Vagina (tissue), 2 donors: Measurements from ENCODE around the gene CSPG4. TPM values are rescaled to one million over a fixed set of nuclear protein-coding genes. Genes with fewer than 3 reads are reported as not detected.

Experiments used
- DNase-seq, 2 donors: peaks; one replicate each; pipeline ENCODE4 v3.0.0-alpha.2; 2017; ENCODE audit errors: extremely low spot score in 2 of 2
- H3K27ac ChIP-seq: fragments of 200-600 bp; sonication (generic); one replicate; pipeline ENCODE4 v1.5.1; 2019
- H3K27me3 ChIP-seq: fragments of 200-600 bp; sonication (generic); one replicate; pipeline ENCODE4 v1.5.1; 2019
- H3K36me3 ChIP-seq, 2 donors: fragments of 200-600 bp; sonication (generic); one replicate each; pipeline ENCODE4 v1.5.1; 2017 to 2019
- H3K4me1 ChIP-seq: fragments of 200-600 bp; sonication (generic); one replicate; pipeline ENCODE4 v1.5.1; 2019
- H3K4me3 ChIP-seq, 2 donors: fragments of 200-600 bp; sonication (generic); 1 replicate in 1 of 2; 2 replicates in 1 of 2; pipeline ENCODE4 v1.5.1; 2016 to 2019
- H3K9me3 ChIP-seq: fragments of 200-600 bp; sonication (generic); one replicate; pipeline ENCODE4 v1.5.1; 2019
- CTCF ChIP-seq, 3 experiments: fragments of 450-650 bp in 2 of 3; fragments of 200-600 bp in 1 of 3; sonication (generic) in 1 of 3; IDR thresholded peaks; one replicate each; pipeline ENCODE4 v1.5.1; 2017 to 2019; ENCODE audit warnings: antibody characterized with exemption in 3 of 3, mild to moderate bottlenecking in 2 of 3, moderate library complexity in 2 of 3
- POLR2A ChIP-seq, 2 donors: fragments of 450-650 bp; IDR thresholded peaks; one replicate each; pipeline ENCODE4 v1.6.1; 2017; ENCODE audit warnings: antibody characterized with exemption in 2 of 2, mild to moderate bottlenecking in 2 of 2, moderate library complexity in 2 of 2
- POLR2AphosphoS5 ChIP-seq, 2 donors: sonication (generic); formaldehyde crosslinking; IDR thresholded peaks; one replicate each; pipeline ENCODE4 v1.9.0; 2017; ENCODE audit warnings: antibody characterized with exemption in 2 of 2, mild to moderate bottlenecking in 2 of 2, low read depth in 1 of 2; ENCODE audit not compliant: insufficient read depth in 1 of 2
- intact Hi-C: fragments of 100-400 bp; cut with DNase I; formaldehyde crosslinking; loops from one replicate; pipeline ENCODE4 v1.15.1; 2023
- total RNA-seq: library from RNA; depleted of rRNA; stranded (reverse); fragments of >200 nt; gene quantifications from one replicate; pipeline ENCODE4 v1.2.3, GENCODE V29; 2016

CSPG4 gene
- total RNA-seq, 1 donor from 2014 or later: 23.1 TPM

DNA sequence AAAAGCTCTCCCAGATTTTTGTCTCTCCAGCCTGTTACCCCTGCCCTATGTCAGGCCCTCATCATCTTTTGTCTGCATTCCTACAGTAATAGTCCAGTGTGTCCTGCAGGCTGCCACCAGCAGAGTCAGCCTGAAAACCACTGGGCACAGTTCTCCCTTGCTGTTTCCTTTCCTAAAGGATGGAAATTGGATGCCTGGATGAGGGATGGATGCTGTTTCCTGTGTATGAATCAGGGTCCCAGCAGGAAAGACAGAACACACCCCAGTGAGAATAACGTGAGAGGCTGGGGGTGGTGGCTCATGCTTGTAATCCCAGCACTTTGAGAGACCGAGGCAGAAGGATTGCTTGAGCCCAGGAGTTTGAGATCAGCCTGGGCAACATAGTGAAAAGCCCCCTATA is 68.3 kb downstream of the CSPG4 start:
- Histone ChIP-seq H3K27ac (no peak overlapping the region), H3K4me1 (peaks cover 35% of the 10 kb centered on the region), H3K36me3 (no peaks in the 10 kb centered on the region), H3K9me3 (no peaks in the 10 kb centered on the region), H3K27me3 (no peaks in the 10 kb centered on the region), H3K4me3 (no peak overlapping the region)
- no peak for DNase-seq
- intact Hi-C loops: no loop called here
- TF ChIP-seq POLR2AphosphoS5 (IDR thresholded peaks at IDR 0.05; ENCODE audit: insufficient read depth in 1 of 2, low read depth in 1 of 2) (no peak), POLR2A (IDR thresholded peaks at IDR 0.05) (no peak), CTCF (IDR thresholded peaks at IDR 0.05) (no peak)

- Histone ChIP-seq H3K9me3 (no peaks in the 10 kb centered on the region), H3K27ac (no peak overlapping the region), H3K36me3 (no peaks in the 10 kb centered on the region), H3K4me1 (peaks cover 49% of the 10 kb centered on the region), H3K4me3 (no peak overlapping the region), H3K27me3 (no peaks in the 10 kb centered on the region)
- DNase-seq: no peak
- TF ChIP-seq POLR2AphosphoS5 (IDR thresholded peaks at IDR 0.05; ENCODE audit: insufficient read depth in 1 of 2, low read depth in 1 of 2) (no peak), CTCF (IDR thresholded peaks at IDR 0.05) (no peak), POLR2A (IDR thresholded peaks at IDR 0.05) (no peak)
- intact Hi-C loops: no loop called here
These were observed 71.0 kb downstream of the CSPG4 start for GRCh38 chr15:75641603-75642002.

DNA sequence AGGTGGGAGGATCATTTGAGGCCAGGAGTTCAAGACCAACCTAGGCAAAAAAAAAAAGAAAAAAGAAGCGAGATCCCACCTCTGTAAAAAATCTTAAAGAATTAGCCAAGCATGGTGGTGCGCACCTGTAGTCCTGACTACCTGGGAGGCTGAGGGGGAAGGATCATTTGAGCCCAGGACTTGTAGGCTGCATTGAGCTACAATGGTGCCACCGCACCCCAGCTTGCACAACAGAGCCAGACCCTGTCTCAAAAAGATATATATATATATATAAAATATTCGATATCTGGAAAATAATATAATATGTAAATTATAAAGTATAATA is 71.5 kb downstream of the CSPG4 start:
- Histone ChIP-seq H3K4me3 (no peak overlapping the region), H3K9me3 (no peaks in the 10 kb centered on the region), H3K4me1 (peaks cover 49% of the 10 kb centered on the region), H3K27me3 (no peaks in the 10 kb centered on the region), H3K36me3 (no peaks in the 10 kb centered on the region), H3K27ac (no peak overlapping the region)
- DNase-seq: no peak
- no peak for TF ChIP-seq CTCF (IDR thresholded peaks at IDR 0.05)
- no peak for TF ChIP-seq POLR2A (IDR thresholded peaks at IDR 0.05)
- TF ChIP-seq POLR2AphosphoS5 (IDR thresholded peaks at IDR 0.05; ENCODE audit: insufficient read depth in 1 of 2, low read depth in 1 of 2): no peak
- intact Hi-C loops: no loop called here

DNA sequence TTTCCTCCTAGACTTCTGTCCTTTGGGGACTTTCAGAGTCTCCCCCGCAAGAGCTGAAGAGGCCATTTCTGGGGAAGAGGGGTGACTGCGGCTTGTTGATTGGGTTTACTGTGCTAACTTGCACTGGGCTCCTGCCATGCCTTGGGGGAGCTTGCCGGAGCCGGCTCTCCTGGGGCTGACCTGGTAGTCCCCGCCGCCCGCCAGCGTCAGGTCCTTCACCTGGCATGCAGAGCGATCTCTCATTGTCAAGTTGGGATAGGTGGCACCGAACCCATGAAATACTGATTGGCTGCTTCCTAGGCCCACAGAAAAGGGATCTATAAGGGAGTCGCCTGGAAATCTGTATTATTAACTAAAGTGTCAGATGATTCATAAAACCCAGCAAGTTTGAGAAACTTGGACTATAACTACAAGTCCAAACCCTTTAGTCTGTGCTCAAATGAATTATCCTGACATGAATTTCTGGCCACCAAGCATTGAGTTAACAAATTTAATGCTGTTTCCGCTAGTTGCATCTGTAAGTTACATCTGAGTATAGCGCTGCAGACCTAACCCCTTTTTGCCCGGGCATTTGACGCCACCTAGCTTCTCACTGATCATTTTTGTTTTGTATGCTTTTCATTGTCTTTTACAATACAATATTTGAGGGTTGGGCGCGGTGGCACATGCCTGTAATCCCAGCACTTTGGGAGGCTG is 72.0 kb downstream of the CSPG4 start:
- no peak for TF ChIP-seq POLR2A (IDR thresholded peaks at IDR 0.05)
- TF ChIP-seq POLR2AphosphoS5 (IDR thresholded peaks at IDR 0.05; ENCODE audit: insufficient read depth in 1 of 2, low read depth in 1 of 2): no peak
- no peak for TF ChIP-seq CTCF (IDR thresholded peaks at IDR 0.05)
- Histone ChIP-seq H3K4me1 (peaks cover 45% of the 10 kb centered on the region), H3K9me3 (no peaks in the 10 kb centered on the region), H3K36me3 (no peaks in the 10 kb centered on the region), H3K4me3 (peak overlapping the region; percentile 83 to 94), H3K27ac (peak overlapping the region; percentile 89), H3K27me3 (no peaks in the 10 kb centered on the region)
- DNase-seq: peak in 1 of 2 donors; percentile 92
- intact Hi-C loops: no loop called here

DNA sequence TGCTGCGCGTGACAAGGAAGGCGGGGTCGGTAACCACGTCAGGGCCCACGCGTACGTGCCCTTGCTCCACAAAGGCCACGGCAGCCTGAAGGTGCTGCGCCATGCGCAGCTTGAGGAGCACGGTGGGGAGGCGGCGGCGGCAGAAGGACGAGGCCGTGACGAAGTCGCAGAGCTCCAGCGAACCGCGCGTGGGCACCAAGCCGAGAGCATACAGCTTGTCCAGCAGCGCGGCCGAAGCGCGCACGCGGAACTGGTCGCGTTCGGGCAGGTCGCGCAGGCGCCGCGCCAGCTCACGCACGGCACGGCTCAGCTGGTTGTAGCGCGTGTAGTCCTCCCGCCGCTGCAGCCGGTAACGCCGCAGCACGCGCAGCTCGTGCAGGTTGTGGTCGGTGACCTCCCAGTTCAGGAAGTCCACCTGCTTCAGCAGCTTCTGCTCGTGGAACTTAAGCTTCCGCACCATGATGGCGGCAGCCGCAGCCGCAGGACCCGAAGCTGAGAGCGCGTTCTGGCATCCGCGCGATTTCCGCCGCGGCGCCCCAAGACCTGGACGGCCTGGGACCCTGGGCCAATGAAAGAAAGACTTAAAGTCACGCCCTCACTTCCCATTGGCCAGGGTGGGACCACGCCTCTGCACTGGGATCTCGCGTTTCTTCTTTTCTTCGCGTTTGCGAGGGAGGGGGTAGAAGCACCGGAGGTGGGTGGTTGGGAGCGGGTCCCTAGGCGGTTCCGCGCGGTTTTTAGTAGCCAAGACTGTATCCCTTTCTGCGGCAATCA is 72.8 kb downstream of the CSPG4 start, which contains the start of gene IMP3:
Gene IMP3 (minus strand): TSS at position 516 of the 774 bp plus-strand sequence. CDS start 56 bp downstream, at position 460.
- Histone ChIP-seq H3K27ac (peak within 1 kb of the TSS; percentile 89), H3K9me3 (no peaks in the 10 kb centered on the region), H3K4me1 (peaks cover 43% of the 10 kb centered on the region), H3K4me3 (peak within 1 kb of the TSS; percentile 83 to 94), H3K36me3 (no peaks in the 10 kb centered on the region), H3K27me3 (no peaks in the 10 kb centered on the region)
- peak in 1 of 2 donors; percentile 96 for DNase-seq
- peak; percentile 60 to 95 for TF ChIP-seq POLR2A (IDR thresholded peaks at IDR 0.05)
- TF ChIP-seq CTCF (IDR thresholded peaks at IDR 0.05): no peak
- peak; percentile 98 to 100 for TF ChIP-seq POLR2AphosphoS5 (IDR thresholded peaks at IDR 0.05; ENCODE audit: insufficient read depth in 1 of 2, low read depth in 1 of 2)
- intact Hi-C loops: loop anchor here (5.0 kb wide), 2 partner anchors 37 to 273 kb away; partner anchors contain the start of gene MAN2C1
